Kidney (tissue), 14 donors: ENCODE results near the gene CGN. TPM values are rescaled to one million over a fixed set of nuclear protein-coding genes. Genes with fewer than 3 reads are reported as not detected.

Experiments used
- DNase-seq, 5 donors: peaks; one replicate each; pipeline ENCODE4 v3.0.0-alpha.2; 2013 to 2020
- FAIRE-seq: peaks from 2 replicates; lab custom pipeline; 2012; peaks lifted over from hg19 to GRCh38; lab: Jason Lieb, UNC
- H3K27ac ChIP-seq, 2 donors: one replicate each; pipeline ENCODE4 v1.7.0; 2013; ENCODE audit warnings: low read depth in 2 of 2, low read length in 2 of 2, inconsistent platforms in 1 of 2
- H3K27me3 ChIP-seq: one replicate; pipeline ENCODE4 v1.7.1; 2013; ENCODE audit warnings: low read length, inconsistent platforms; ENCODE audit not compliant: control insufficient read depth, insufficient read depth
- H3K36me3 ChIP-seq, 3 donors: one replicate each; pipeline versions ENCODE4 v1.7.0 to v1.7.1; 2013; ENCODE audit warnings: low read length in 3 of 3, control low read depth in 1 of 3, inconsistent platforms in 1 of 3; ENCODE audit not compliant: insufficient read depth in 3 of 3, control insufficient read depth in 2 of 3
- H3K4me1 ChIP-seq, 3 donors: one replicate each; pipeline versions ENCODE4 v1.7.0 to v1.7.1; 2013; ENCODE audit warnings: low read length in 3 of 3, inconsistent platforms in 1 of 3, low read depth in 1 of 3; ENCODE audit not compliant: control insufficient read depth in 2 of 3, insufficient read depth in 2 of 3
- H3K4me3 ChIP-seq, 3 donors: one replicate each; pipeline versions ENCODE4 v1.7.0 to v1.8.1; 2013; ENCODE audit warnings: low read length in 3 of 3, control low read depth in 1 of 3, inconsistent platforms in 1 of 3
- H3K9ac ChIP-seq, 3 donors: one replicate each; pipeline versions ENCODE4 v1.7.0 to v1.7.1; 2013; ENCODE audit warnings: low read length in 3 of 3, control low read depth in 1 of 3, inconsistent platforms in 1 of 3
- H3K9me3 ChIP-seq, 3 donors: one replicate each; pipeline versions ENCODE4 v1.7.0 to v1.7.1; 2013; ENCODE audit warnings: low read length in 3 of 3, control low read depth in 1 of 3, inconsistent platforms in 1 of 3; ENCODE audit not compliant: control insufficient read depth in 2 of 3, insufficient read depth in 1 of 3
- CTCF ChIP-seq: IDR thresholded peaks from 3 replicates; pipeline ENCODE4 v1.5.1; 2012; ENCODE audit warnings: mild to moderate bottlenecking, moderate library complexity, borderline replicate concordance; ENCODE audit not compliant: insufficient read depth; ENCODE audit errors: extremely low read depth
- intact Hi-C: fragments of 100-400 bp; cut with DNase I; formaldehyde crosslinking; loops from one replicate; pipeline ENCODE4 v1.11.1; 2022
- polyA plus RNA-seq: library from polyadenylated mRNA; stranded (reverse); fragments of 350-450 nt; fragmentation: Illumina TruSeq; extraction: RNeasy Lipid Tissue Mini Kit (QIAGEN cat#74804); gene quantifications from one replicate; pipeline ENCODE4 v1.2.3, GENCODE V29; 2014; ENCODE audit warnings: low read depth, low replicate concordance; ENCODE audit not compliant: insufficient read depth
- total RNA-seq: library from RNA; stranded (reverse); fragmentation: NEBNext Ultra II Directional; extraction: Animal tissue kit (Norgen Biotek cat#: 25700); gene quantifications from one replicate; pipeline ENCODE4 v1.2.1, GENCODE V29; 2021
- donor health status: control.
- donor health status: control.
- donor health status: control.
- donor health status: control.
- donor health status: control.
- donor health status: DM: yes; HTN: yes; CAD: no.
- donor health status: Normal renal cell carcinoma (clear cell type).

CGN gene
- total and polyA plus RNA-seq, 2 donors from 2014 or later: 24.0 to 41.6 TPM

- TF ChIP-seq CTCF: no peak
- intact Hi-C loops: no loop called here
- Histone ChIP-seq H3K4me1 (no peaks in the 10 kb centered on the region), H3K27me3 (no peaks in the 10 kb centered on the region), H3K9ac (no peak overlapping the region), H3K9me3 (no peaks in the 10 kb centered on the region), H3K36me3 (peaks cover 0 to 37% (median 30%) of the 10 kb centered on the region in 3 donors), H3K4me3 (no peak overlapping the region), H3K27ac (no peak overlapping the region)
- DNase-seq (no peak), FAIRE-seq (no peak)
Observed at GRCh38 chr1:151574575-151575529, 63.7 kb downstream of the CGN start.

- no peak for TF ChIP-seq CTCF
- Histone ChIP-seq H3K4me1 (no peaks in the 10 kb centered on the region), H3K27ac (no peak overlapping the region), H3K27me3 (no peaks in the 10 kb centered on the region), H3K9ac (no peak overlapping the region), H3K36me3 (peaks cover 0 to 47% (median 31%) of the 10 kb centered on the region in 3 donors), H3K9me3 (no peaks in the 10 kb centered on the region), H3K4me3 (no peak overlapping the region)
- no peak for DNase-seq
- no peak for FAIRE-seq
- intact Hi-C loops: no loop called here
Observed at GRCh38 chr1:151577173-151577572, 66.0 kb downstream of the CGN start.

- peaks cover 0 to 43% (median 32%) of the 10 kb centered on the region in 3 donors for H3K36me3 ChIP-seq
- no peaks in the 10 kb centered on the region for H3K4me1 ChIP-seq
- H3K4me3 ChIP-seq: no peak overlapping the region
- FAIRE-seq: no peak
- no peak overlapping the region for H3K27ac ChIP-seq
- no peaks in the 10 kb centered on the region for H3K9me3 ChIP-seq
- no peak for DNase-seq
- no peak for TF ChIP-seq CTCF
- H3K27me3 ChIP-seq: no peaks in the 10 kb centered on the region
- H3K9ac ChIP-seq: no peak overlapping the region
- intact Hi-C loops: no loop called here
Observed at GRCh38 chr1:151578941-151579340, 67.8 kb downstream of the CGN start.
